Trophoblast cell (in vitro differentiated cells and primary cell): Measurements from ENCODE around the gene VTI1A.

Experiments used
- DNase-seq, 2 donors: peaks; one replicate each; pipeline ENCODE4 v3.0.0-alpha.2; 2016
- H2AFZ ChIP-seq: 2 replicates; pipeline ENCODE4 v1.6.1; 2013; ENCODE audit warnings: low read length, moderate library complexity, mild to moderate bottlenecking; ENCODE audit not compliant: insufficient read depth, poor library complexity
- H2AK5ac ChIP-seq: 2 replicates; pipeline ENCODE4 v1.6.1; 2013; ENCODE audit warnings: mild to moderate bottlenecking, low read length
- H2BK120ac ChIP-seq: 2 replicates; pipeline ENCODE4 v1.6.1; 2013; ENCODE audit warnings: low read length, mild to moderate bottlenecking, moderate library complexity; ENCODE audit not compliant: insufficient read depth, poor library complexity
- H2BK12ac ChIP-seq: 2 replicates; pipeline ENCODE4 v1.6.1; 2013; ENCODE audit warnings: mild to moderate bottlenecking, low read length, moderate library complexity
- H2BK5ac ChIP-seq: 2 replicates; pipeline ENCODE4 v1.6.1; 2013; ENCODE audit warnings: low read length, low read depth, moderate library complexity, mild to moderate bottlenecking; ENCODE audit not compliant: poor library complexity
- H3K14ac ChIP-seq: 2 replicates; pipeline ENCODE4 v1.6.1; 2013; ENCODE audit warnings: mild to moderate bottlenecking, low read length
- H3K18ac ChIP-seq: 2 replicates; pipeline ENCODE4 v1.6.1; 2013; ENCODE audit warnings: mild to moderate bottlenecking, low read length
- H3K23ac ChIP-seq: 2 replicates; pipeline ENCODE4 v1.6.1; 2013; ENCODE audit warnings: low read length
- H3K27ac ChIP-seq: 2 replicates; pipeline ENCODE4 v1.5.1; 2013; ENCODE audit warnings: low read depth, mild to moderate bottlenecking, inconsistent platforms, low read length, moderate library complexity
- H3K27me3 ChIP-seq: 2 replicates; pipeline ENCODE4 v1.6.1; 2013; ENCODE audit warnings: inconsistent platforms, mild to moderate bottlenecking, low read length, moderate library complexity; ENCODE audit not compliant: insufficient read depth
- H3K36me3 ChIP-seq, 2 experiments: 1 replicate in 1 of 2; 2 replicates in 1 of 2; pipeline ENCODE4 v1.6.1; 2013; ENCODE audit warnings: low read length in 2 of 2, mild to moderate bottlenecking in 2 of 2, moderate library complexity in 1 of 2; ENCODE audit not compliant: insufficient read depth in 2 of 2, control insufficient read depth in 1 of 2
- H3K4ac ChIP-seq: 2 replicates; pipeline ENCODE4 v1.6.1; 2013; ENCODE audit warnings: low read depth, mild to moderate bottlenecking, low read length, moderate library complexity
- H3K4me1 ChIP-seq, 2 experiments: 1 replicate in 1 of 2; 2 replicates in 1 of 2; pipeline ENCODE4 v1.6.1; 2013; ENCODE audit warnings: low read length in 2 of 2, mild to moderate bottlenecking in 2 of 2, moderate library complexity in 1 of 2; ENCODE audit not compliant: insufficient read depth in 2 of 2, control insufficient read depth in 1 of 2
- H3K4me2 ChIP-seq: 2 replicates; pipeline ENCODE4 v1.6.1; 2013; ENCODE audit warnings: inconsistent platforms, mild to moderate bottlenecking, low read length, moderate library complexity
- H3K4me3 ChIP-seq: 2 replicates; pipeline ENCODE4 v1.5.1; 2013; ENCODE audit warnings: mild to moderate bottlenecking, low read depth, low read length, inconsistent platforms
- H3K79me1 ChIP-seq: one replicate; pipeline ENCODE4 v1.6.1; 2013; ENCODE audit warnings: low read length
- H3K79me2 ChIP-seq: 2 replicates; pipeline ENCODE4 v1.6.1; 2013; ENCODE audit warnings: low read length, mild to moderate bottlenecking; ENCODE audit not compliant: control insufficient read depth, insufficient read depth, poor library complexity
- H3K9ac ChIP-seq: 2 replicates; pipeline ENCODE4 v1.6.1; 2013; ENCODE audit warnings: mild to moderate bottlenecking, low read length
- H3K9me3 ChIP-seq: 2 replicates; pipeline ENCODE4 v1.6.1; 2013; ENCODE audit warnings: low read depth, mild to moderate bottlenecking, control low read depth, inconsistent platforms, low read length; ENCODE audit not compliant: insufficient read depth
- H4K12ac ChIP-seq: 2 replicates; pipeline ENCODE4 v1.6.1; 2013; ENCODE audit warnings: low read depth, mild to moderate bottlenecking, low read length, moderate library complexity
- H4K8ac ChIP-seq: 2 replicates; pipeline ENCODE4 v1.6.1; 2013; ENCODE audit warnings: low read depth, mild to moderate bottlenecking, low read length, moderate library complexity
- H4K91ac ChIP-seq: one replicate; pipeline ENCODE4 v1.6.1; 2013; ENCODE audit warnings: low read depth, mild to moderate bottlenecking, low read length, moderate library complexity
- WGBS: extraction: QIAGEN DNeasy Blood & Tissue Kit; methylation state at CpG from one replicate; pipeline ENCODE4 v1.1.7; 2013; ENCODE audit warnings: missing lambda C conversion rate; ENCODE audit not compliant: insufficient read length, insufficient coverage; ENCODE audit errors: extremely low coverage; 5-methylcytosine and 5-hydroxymethylcytosine counted together

The VTI1A gene

GRCh38 chr10:112481602-112482001, 34.6 kb downstream of the VTI1A start:
- no peaks in the 10 kb centered on the region for H3K79me2 ChIP-seq

DNA sequence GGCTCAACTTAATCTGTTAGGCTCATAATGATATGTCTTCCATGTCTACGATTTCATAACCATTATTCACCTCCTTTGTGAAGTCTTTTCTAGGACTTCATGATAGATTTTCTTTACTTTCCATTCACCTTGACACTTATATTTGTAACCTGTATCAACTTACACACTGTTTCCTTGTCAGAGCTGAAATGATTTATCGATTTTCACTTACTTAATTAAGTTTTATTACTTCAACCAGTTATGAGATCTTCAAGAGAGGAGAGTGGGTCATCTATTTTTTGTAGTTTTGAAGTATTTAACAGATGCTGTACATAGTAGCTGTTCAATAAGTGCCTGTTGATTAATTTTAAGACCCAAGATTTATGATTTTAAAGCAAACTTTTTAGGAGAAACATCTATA, 37.4 kb downstream of the VTI1A start:
- H2BK5ac ChIP-seq, result no peak overlapping the region
- no peak overlapping the region for H2AK5ac ChIP-seq
- no peak overlapping the region for H3K9ac ChIP-seq
- no peaks in the 10 kb centered on the region for H3K79me2 ChIP-seq
- H2BK12ac ChIP-seq, result no peak overlapping the region
- no peak overlapping the region for H4K91ac ChIP-seq
- H3K27me3 ChIP-seq, result no peaks in the 10 kb centered on the region
- no peak overlapping the region for H3K4me2 ChIP-seq
- H3K27ac ChIP-seq, result no peak overlapping the region
- H3K4me3 ChIP-seq, result no peak overlapping the region
- H3K23ac ChIP-seq, result no peak overlapping the region
- no peak overlapping the region for H4K8ac ChIP-seq
- no peak overlapping the region for H3K18ac ChIP-seq
- H3K36me3 ChIP-seq, result no peaks in the 10 kb centered on the region
- no peak for DNase-seq
- no peak overlapping the region for H2BK120ac ChIP-seq
- no peaks in the 10 kb centered on the region for H3K9me3 ChIP-seq
- H3K4me1 ChIP-seq, result no peaks in the 10 kb centered on the region
- H3K79me1 ChIP-seq, result no peaks in the 10 kb centered on the region
- no peak overlapping the region for H4K12ac ChIP-seq
- H2AFZ ChIP-seq, result no peak overlapping the region
- no CpG with 5 or more reads among the region's 2 CpGs for WGBS
- no peak overlapping the region for H3K4ac ChIP-seq
- H3K14ac ChIP-seq, result no peak overlapping the region

More at GRCh38 chr10:112481602-112482001, 34.6 kb downstream of the VTI1A start:
- no peak overlapping the region for H2BK5ac ChIP-seq
- H3K79me1 ChIP-seq, result no peaks in the 10 kb centered on the region
- H3K9me3 ChIP-seq, result no peaks in the 10 kb centered on the region
- H4K12ac ChIP-seq, result no peak overlapping the region
- no peak overlapping the region for H2BK12ac ChIP-seq
- H3K4ac ChIP-seq, result no peak overlapping the region
- H3K27ac ChIP-seq, result no peak overlapping the region
- H3K27me3 ChIP-seq, result no peaks in the 10 kb centered on the region
- no peak overlapping the region for H2AFZ ChIP-seq
- no peak for DNase-seq
- H4K8ac ChIP-seq, result no peak overlapping the region
- H3K4me3 ChIP-seq, result no peak overlapping the region
- H3K9ac ChIP-seq, result no peak overlapping the region
- H3K23ac ChIP-seq, result no peak overlapping the region
- no peak overlapping the region for H2BK120ac ChIP-seq
- no peaks in the 10 kb centered on the region for H3K36me3 ChIP-seq
- H3K4me2 ChIP-seq, result no peak overlapping the region
- WGBS, result no CpG with 5 or more reads among the region's 3 CpGs
- no peak overlapping the region for H3K14ac ChIP-seq
- H3K18ac ChIP-seq, result no peak overlapping the region
- H4K91ac ChIP-seq, result no peak overlapping the region
- no peaks in the 10 kb centered on the region for H3K4me1 ChIP-seq
- no peak overlapping the region for H2AK5ac ChIP-seq

DNA sequence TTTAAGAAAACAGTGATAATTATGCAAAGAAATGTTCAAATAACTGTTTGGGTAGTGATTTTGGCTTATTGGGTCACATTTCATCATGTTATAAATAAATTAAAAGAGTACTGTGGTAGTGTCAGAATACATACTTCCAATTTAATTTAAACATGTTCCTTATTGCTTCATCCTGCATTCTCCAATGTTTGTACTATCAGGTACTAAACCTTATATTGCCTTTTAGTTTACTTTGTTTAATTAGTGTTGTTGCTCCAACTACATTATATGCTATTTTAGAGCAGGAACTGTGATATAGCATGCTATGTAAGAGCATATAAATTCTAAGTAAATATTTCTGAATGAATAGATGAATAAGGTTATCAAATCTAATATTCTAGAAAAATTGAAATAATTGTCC, 40.9 kb downstream of the VTI1A start:
- no peaks in the 10 kb centered on the region for H3K27me3 ChIP-seq
- H2AK5ac ChIP-seq, result no peak overlapping the region
- H3K14ac ChIP-seq, result no peak overlapping the region
- H2AFZ ChIP-seq, result no peak overlapping the region
- no peak for DNase-seq
- no peak overlapping the region for H2BK120ac ChIP-seq
- no peaks in the 10 kb centered on the region for H3K79me1 ChIP-seq
- H4K91ac ChIP-seq, result no peak overlapping the region
- peaks cover 2% of the 10 kb centered on the region for H3K79me2 ChIP-seq
- H3K4me1 ChIP-seq, result no peaks in the 10 kb centered on the region
- H2BK5ac ChIP-seq, result no peak overlapping the region
- H3K36me3 ChIP-seq, result no peaks in the 10 kb centered on the region
- no peak overlapping the region for H2BK12ac ChIP-seq
- no peak overlapping the region for H3K27ac ChIP-seq
- no peak overlapping the region for H3K23ac ChIP-seq
- no peak overlapping the region for H3K9ac ChIP-seq
- no peak overlapping the region for H3K4ac ChIP-seq
- no peak overlapping the region for H3K18ac ChIP-seq
- no peaks in the 10 kb centered on the region for H3K9me3 ChIP-seq
- no peak overlapping the region for H4K12ac ChIP-seq
- no peak overlapping the region for H3K4me2 ChIP-seq
- H3K4me3 ChIP-seq, result no peak overlapping the region
- no peak overlapping the region for H4K8ac ChIP-seq

- Histone ChIP-seq H3K27me3 (no peaks in the 10 kb centered on the region), H3K4me1 (no peaks in the 10 kb centered on the region), H3K79me1 (no peaks in the 10 kb centered on the region), H3K9me3 (no peaks in the 10 kb centered on the region), H3K4me2 (no peak overlapping the region), H2BK120ac (no peak overlapping the region), H4K8ac (no peak overlapping the region), H2BK5ac (no peak overlapping the region), H2AFZ (no peak overlapping the region), H3K36me3 (no peaks in the 10 kb centered on the region), H2BK12ac (no peak overlapping the region), H3K27ac (no peak overlapping the region), H3K18ac (no peak overlapping the region), H4K91ac (no peak overlapping the region), H3K23ac (no peak overlapping the region), H3K9ac (no peak overlapping the region), H3K4me3 (no peak overlapping the region), H2AK5ac (no peak overlapping the region), H3K14ac (no peak overlapping the region), H3K79me2 (peaks cover 2% of the 10 kb centered on the region), H4K12ac (no peak overlapping the region), H3K4ac (no peak overlapping the region)
- no CpG with 5 or more reads among the region's 2 CpGs for WGBS
- DNase-seq, result no peak
These were observed 43.5 kb downstream of the VTI1A start for GRCh38 chr10:112490545-112490944.

GRCh38 chr10:112491144-112491543, 44.1 kb downstream of the VTI1A start:
- Histone ChIP-seq H2BK5ac (no peak overlapping the region), H2AK5ac (no peak overlapping the region), H3K23ac (no peak overlapping the region), H3K4me2 (no peak overlapping the region), H3K9me3 (no peaks in the 10 kb centered on the region), H3K4me1 (no peaks in the 10 kb centered on the region), H4K8ac (no peak overlapping the region), H3K18ac (no peak overlapping the region), H3K27me3 (no peaks in the 10 kb centered on the region), H3K27ac (no peak overlapping the region), H4K91ac (no peak overlapping the region), H2BK120ac (no peak overlapping the region), H2BK12ac (no peak overlapping the region), H3K36me3 (no peaks in the 10 kb centered on the region), H3K14ac (no peak overlapping the region), H2AFZ (no peak overlapping the region), H3K4ac (no peak overlapping the region), H3K79me2 (peaks cover 2% of the 10 kb centered on the region), H3K9ac (no peak overlapping the region), H4K12ac (no peak overlapping the region), H3K79me1 (no peaks in the 10 kb centered on the region), H3K4me3 (no peak overlapping the region)
- DNase-seq, result no peak
